ENCODE results near the gene TENM3. TPM values are rescaled to one million over a fixed set of nuclear protein-coding genes. Genes with fewer than 3 reads are reported as not detected.
A peak's percentile ranks its signal among the peaks of the same experiment; 100 is the strongest.

Gene TENM3
- total RNA-seq, 1 experiment from 2014 or later: 34.1 TPM

DNA sequence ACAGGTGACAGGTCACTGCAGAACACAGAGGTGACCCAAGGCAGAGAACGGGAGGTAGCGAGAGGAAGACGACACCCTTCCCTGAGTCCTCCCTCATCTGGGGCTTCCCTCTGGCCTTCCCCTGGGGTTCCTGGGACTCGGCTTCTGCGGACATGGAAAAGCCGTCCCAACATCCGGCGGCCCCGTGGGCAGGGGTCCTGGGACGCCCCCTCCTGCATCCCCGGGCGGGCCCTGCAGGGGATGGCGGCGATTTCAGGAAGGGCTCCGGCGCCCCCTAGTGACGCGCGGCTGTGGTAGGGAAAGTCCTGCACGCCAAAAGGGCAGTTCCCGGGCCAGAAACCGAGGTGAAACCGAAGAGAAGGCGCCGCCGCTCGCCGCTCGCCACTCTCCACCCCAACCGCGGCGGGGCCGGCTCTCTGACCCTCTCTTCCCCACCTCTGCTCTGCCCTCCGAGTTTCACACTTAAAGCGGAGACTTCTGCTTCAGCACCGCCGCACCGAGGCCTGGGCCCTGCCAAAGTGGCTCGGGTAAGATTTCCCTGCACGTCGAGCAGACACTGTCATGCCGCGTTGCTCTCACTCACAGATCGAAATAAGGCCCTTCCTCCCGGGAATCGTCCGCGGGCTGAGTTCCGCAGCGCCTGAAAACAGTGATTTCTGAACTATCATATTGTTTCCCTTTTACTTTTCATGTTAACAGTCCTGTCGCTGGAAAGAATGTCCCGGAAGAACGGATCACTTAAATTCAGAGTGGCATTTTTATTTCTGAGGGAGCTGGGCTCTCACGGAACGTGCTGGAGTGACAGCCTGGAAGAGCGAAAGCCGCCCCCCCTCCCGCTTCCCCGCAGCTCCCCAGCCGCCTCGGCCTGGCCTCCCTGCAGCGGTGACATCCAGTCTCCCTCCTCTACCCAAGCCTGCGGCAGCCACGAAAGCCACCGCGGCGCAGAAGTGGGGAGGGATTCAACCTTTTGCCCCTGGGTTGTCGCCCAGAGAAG lies 563.4 kb downstream of the TENM3 start:
- POLR2A ChIA-PET: no interaction called here
- Mint-ChIP-seq H3K36me3 (ENCODE audit: insufficient read depth, unreplicated experiment) (no peaks in the 10 kb centered on the region), H3K4me3 (ENCODE audit: unreplicated experiment) (no peak overlapping the region), H3K4me1 (ENCODE audit: insufficient read depth, unreplicated experiment) (no peaks in the 10 kb centered on the region), H3K9me3 (ENCODE audit: unreplicated experiment) (no peaks in the 10 kb centered on the region), H3K27me3 (ENCODE audit: insufficient read depth, unreplicated experiment) (no peaks in the 10 kb centered on the region), H3K27ac (ENCODE audit: low read depth, unreplicated experiment) (no peak overlapping the region)
- TF ChIP-seq CTCF (IDR thresholded peaks at IDR 0.05; ENCODE audit: unreplicated experiment): peak; percentile 88
- intact Hi-C loops (cut with micrococcal nuclease): loop anchor here (1.0 to 10.0 kb wide), 5 partner anchors 328 to 1663 kb away; no protein-coding TSS in a partner anchor
- peak; percentile 62 for DNase-seq (ENCODE audit: unreplicated experiment)
- BruUV-seq (replicated peaks): no TSS peak
- CTCF ChIA-PET: interaction anchor here (0.6 to 1.8 kb wide), 27 partner anchors 10 to 1637 kb away, joined by 3 to 6 read pairs (median 3); no protein-coding TSS in a partner anchor

GRCh38 chr4:182807346-182807745 lies 564.1 kb downstream of the TENM3 start:
- Mint-ChIP-seq H3K27ac (ENCODE audit: low read depth, unreplicated experiment) (no peak overlapping the region), H3K36me3 (ENCODE audit: insufficient read depth, unreplicated experiment) (no peaks in the 10 kb centered on the region), H3K4me1 (ENCODE audit: insufficient read depth, unreplicated experiment) (no peaks in the 10 kb centered on the region), H3K9me3 (ENCODE audit: unreplicated experiment) (peaks cover 7% of the 10 kb centered on the region), H3K27me3 (ENCODE audit: insufficient read depth, unreplicated experiment) (no peaks in the 10 kb centered on the region), H3K4me3 (ENCODE audit: unreplicated experiment) (no peak overlapping the region)
- no peak for DNase-seq (ENCODE audit: unreplicated experiment)
- TF ChIP-seq CTCF (IDR thresholded peaks at IDR 0.05; ENCODE audit: unreplicated experiment): no peak
- no TSS peak for BruUV-seq (replicated peaks)
- ChIA-PET POLR2A (interaction anchor here (0.6 kb wide), 1 partner anchor 531 kb away, joined by 3 read pairs; no protein-coding TSS in a partner anchor), CTCF (interaction anchor here (0.6 to 1.2 kb wide), 8 partner anchors 13 to 1907 kb away, joined by 3 to 5 read pairs (median 3); no protein-coding TSS in a partner anchor)
- intact Hi-C loops (cut with micrococcal nuclease): loop anchor here (2.0 to 10.0 kb wide), 2 partner anchors 663 to 1263 kb away; no protein-coding TSS in a partner anchor

DNA sequence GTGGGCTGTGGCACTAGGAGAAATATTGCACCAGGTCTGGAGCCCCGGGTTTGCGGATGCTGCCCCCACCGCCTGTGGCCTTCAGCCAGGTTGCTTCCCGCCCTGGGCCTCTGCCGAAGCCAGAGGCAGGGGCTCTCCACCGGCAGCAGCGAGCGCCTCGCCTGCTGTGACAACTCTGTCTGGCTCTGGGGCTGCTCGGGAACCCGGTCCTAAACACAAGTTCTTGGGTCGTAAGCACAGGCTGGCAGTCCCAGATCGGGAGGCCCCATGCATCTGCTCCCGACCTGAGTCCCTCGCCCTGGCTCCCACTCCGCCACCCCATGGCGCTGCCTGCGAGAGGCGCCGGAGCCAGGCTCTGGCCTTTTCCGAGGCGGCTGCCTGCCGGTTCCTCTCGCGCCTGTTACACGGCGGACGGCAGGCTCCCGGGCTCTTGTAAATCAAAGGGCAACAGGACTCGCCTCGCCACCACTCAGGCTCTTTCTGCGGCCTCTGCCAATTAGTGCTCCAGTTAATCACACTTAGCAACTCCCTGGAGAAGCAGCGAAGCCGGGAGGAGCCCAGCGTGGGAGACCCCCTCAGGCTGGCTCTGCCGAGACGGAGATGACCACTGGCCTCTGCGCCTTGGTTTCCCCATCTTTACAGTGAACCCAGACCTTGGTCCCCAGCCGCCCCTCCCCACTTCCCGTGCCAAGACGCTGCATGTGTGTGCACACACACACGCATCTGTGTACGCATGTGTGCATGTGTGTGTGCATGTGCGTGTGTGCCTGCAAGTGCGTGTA lies 564.8 kb downstream of the TENM3 start:
- no peak for TF ChIP-seq CTCF (IDR thresholded peaks at IDR 0.05; ENCODE audit: unreplicated experiment)
- ChIA-PET CTCF (interaction anchor here (0.6 to 1.2 kb wide), 4 partner anchors 13 to 1907 kb away, joined by 3 to 4 read pairs (median 4); no protein-coding TSS in a partner anchor), POLR2A (interaction anchor here (0.6 kb wide), 1 partner anchor 531 kb away, joined by 3 read pairs; no protein-coding TSS in a partner anchor)
- Mint-ChIP-seq H3K36me3 (ENCODE audit: insufficient read depth, unreplicated experiment) (no peaks in the 10 kb centered on the region), H3K9me3 (ENCODE audit: unreplicated experiment) (peaks cover 12% of the 10 kb centered on the region), H3K4me3 (ENCODE audit: unreplicated experiment) (no peak overlapping the region), H3K27ac (ENCODE audit: low read depth, unreplicated experiment) (no peak overlapping the region), H3K4me1 (ENCODE audit: insufficient read depth, unreplicated experiment) (peaks cover under 1% of the 10 kb centered on the region), H3K27me3 (ENCODE audit: insufficient read depth, unreplicated experiment) (no peaks in the 10 kb centered on the region)
- no peak for DNase-seq (ENCODE audit: unreplicated experiment)
- intact Hi-C loops (cut with micrococcal nuclease): loop anchor here (2.0 to 10.0 kb wide), 2 partner anchors 663 to 1263 kb away; no protein-coding TSS in a partner anchor
- no TSS peak for BruUV-seq (replicated peaks)
